Gastroesophageal sphincter (tissue), 3 donors: ENCODE data around the gene IFIT3.
A peak's percentile ranks its signal among the peaks of the same experiment; 100 is the strongest.

Experiments
- EP300 ChIP-seq: sonication (generic); formaldehyde crosslinking; IDR thresholded peaks from one replicate; pipeline ENCODE4 v1.6.1; 2017; ENCODE audit warnings: antibody characterized with exemption, mild to moderate bottlenecking
- POLR2A ChIP-seq, 2 donors: fragments of 450-650 bp; IDR thresholded peaks; one replicate each; pipeline ENCODE4 v1.6.1; 2017; ENCODE audit warnings: antibody characterized with exemption in 2 of 2, mild to moderate bottlenecking in 2 of 2, moderate library complexity in 1 of 2
- POLR2AphosphoS5 ChIP-seq: sonication (generic); formaldehyde crosslinking; IDR thresholded peaks from one replicate; pipeline ENCODE4 v1.6.1; 2017; ENCODE audit warnings: antibody characterized with exemption
- TF ChIP-seq, protein P1 (sequence below), 4 experiments: fragments of 200-600 bp in 2 of 4; fragments of 450-650 bp in 2 of 4; sonication (generic) in 1 of 4; IDR thresholded peaks; one replicate each; pipeline ENCODE4 v1.5.1; 2017 to 2019; ENCODE audit warnings: antibody characterized with exemption in 4 of 4, mild to moderate bottlenecking in 2 of 4, moderate library complexity in 2 of 4

DNA sequence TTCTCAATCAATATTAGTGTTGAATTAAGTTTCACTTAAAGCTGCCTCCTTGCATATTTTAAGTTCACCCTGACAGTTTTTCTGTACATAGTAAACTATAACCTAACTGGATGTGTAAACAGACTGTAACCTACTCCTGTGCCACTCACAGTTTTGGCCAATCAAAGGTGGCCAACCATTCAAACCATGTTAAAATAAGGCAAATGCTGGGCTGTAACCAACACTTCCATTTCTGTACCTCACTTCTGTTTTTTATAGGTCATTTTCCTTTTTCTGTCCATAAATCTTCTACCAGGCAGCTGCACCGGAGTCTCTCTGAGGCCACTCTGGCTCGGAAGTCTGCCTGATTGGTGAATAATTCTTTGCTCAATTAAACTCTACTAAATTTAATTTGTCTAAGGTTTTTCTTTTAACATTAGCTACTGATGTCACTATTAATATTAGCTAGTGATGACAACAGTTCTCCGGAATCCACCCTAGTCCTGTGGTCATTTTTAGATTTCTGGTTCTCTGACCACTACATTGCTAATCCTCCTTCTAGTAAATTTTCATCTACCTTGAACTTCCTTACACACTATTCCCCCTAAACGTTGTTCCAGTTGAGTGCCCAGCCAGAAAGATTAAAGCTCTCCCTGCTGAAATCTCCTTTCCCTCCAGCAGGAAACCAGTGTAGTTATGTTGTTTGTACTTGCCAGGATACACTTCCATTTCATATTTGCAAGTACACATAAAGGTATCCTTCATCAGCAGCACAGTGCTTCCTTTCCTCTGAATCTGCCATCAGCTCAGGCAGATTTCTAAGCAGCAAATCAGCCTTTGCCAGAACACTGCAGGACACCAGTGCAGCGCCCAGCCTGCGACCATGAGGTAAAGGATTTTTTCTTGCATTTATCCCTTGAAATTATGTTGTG lies 44.5 kb upstream of the IFIT3 start:
- TF ChIP-seq POLR2A (IDR thresholded peaks at IDR 0.05) (no peak), POLR2AphosphoS5 (peak; percentile 86), EP300 (no peak)
- TF ChIP-seq, protein P1, sequence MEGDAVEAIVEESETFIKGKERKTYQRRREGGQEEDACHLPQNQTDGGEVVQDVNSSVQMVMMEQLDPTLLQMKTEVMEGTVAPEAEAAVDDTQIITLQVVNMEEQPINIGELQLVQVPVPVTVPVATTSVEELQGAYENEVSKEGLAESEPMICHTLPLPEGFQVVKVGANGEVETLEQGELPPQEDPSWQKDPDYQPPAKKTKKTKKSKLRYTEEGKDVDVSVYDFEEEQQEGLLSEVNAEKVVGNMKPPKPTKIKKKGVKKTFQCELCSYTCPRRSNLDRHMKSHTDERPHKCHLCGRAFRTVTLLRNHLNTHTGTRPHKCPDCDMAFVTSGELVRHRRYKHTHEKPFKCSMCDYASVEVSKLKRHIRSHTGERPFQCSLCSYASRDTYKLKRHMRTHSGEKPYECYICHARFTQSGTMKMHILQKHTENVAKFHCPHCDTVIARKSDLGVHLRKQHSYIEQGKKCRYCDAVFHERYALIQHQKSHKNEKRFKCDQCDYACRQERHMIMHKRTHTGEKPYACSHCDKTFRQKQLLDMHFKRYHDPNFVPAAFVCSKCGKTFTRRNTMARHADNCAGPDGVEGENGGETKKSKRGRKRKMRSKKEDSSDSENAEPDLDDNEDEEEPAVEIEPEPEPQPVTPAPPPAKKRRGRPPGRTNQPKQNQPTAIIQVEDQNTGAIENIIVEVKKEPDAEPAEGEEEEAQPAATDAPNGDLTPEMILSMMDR (IDR thresholded peaks at IDR 0.05), result peak in 2 of 4 experiments; percentile 29 to 34
